Mesenchymal stem cell (in vitro differentiated cells and primary cell): ENCODE data around the gene CNGA4.

ENCODE experiments used
- DNase-seq: peaks from one replicate; pipeline ENCODE4 v3.0.0-alpha.2; 2013
- H2AFZ ChIP-seq: one replicate; pipeline ENCODE4 v1.6.1; 2013; ENCODE audit warnings: low read depth, mild to moderate bottlenecking, control low read depth, inconsistent platforms, low read length, moderate library complexity
- H2AK5ac ChIP-seq: 2 replicates; pipeline ENCODE4 v1.6.1; 2013; ENCODE audit warnings: low read length, moderate library complexity, mild to moderate bottlenecking, inconsistent platforms; ENCODE audit not compliant: severe bottlenecking
- H2BK120ac ChIP-seq: one replicate; pipeline ENCODE4 v1.6.1; 2013; ENCODE audit warnings: low read depth, mild to moderate bottlenecking, inconsistent platforms, low read length, moderate library complexity
- H2BK12ac ChIP-seq, 2 experiments: one replicate each; pipeline ENCODE4 v1.6.1; 2013; ENCODE audit warnings: inconsistent platforms in 2 of 2, low read length in 2 of 2, mild to moderate bottlenecking in 2 of 2, moderate library complexity in 2 of 2, control low read depth in 1 of 2
- H2BK15ac ChIP-seq: one replicate; pipeline ENCODE4 v1.6.1; 2013; ENCODE audit warnings: mild to moderate bottlenecking, low read depth, inconsistent platforms; ENCODE audit not compliant: poor library complexity, severe bottlenecking
- H2BK5ac ChIP-seq: 2 replicates; pipeline ENCODE4 v1.6.1; 2013; ENCODE audit warnings: low read depth, mild to moderate bottlenecking, low read length, control low read depth, inconsistent platforms; ENCODE audit not compliant: poor library complexity, severe bottlenecking
- H3K14ac ChIP-seq, 2 experiments: one replicate each; pipeline ENCODE4 v1.6.1; 2013; ENCODE audit warnings: inconsistent platforms in 2 of 2, low read length in 2 of 2, control low read depth in 1 of 2, mild to moderate bottlenecking in 1 of 2, moderate library complexity in 1 of 2
- H3K18ac ChIP-seq, 2 experiments: one replicate each; pipeline ENCODE4 v1.6.1; 2013; ENCODE audit warnings: inconsistent platforms in 2 of 2, low read length in 2 of 2, control low read depth in 1 of 2, low read depth in 1 of 2, mild to moderate bottlenecking in 1 of 2
- H3K23ac ChIP-seq, 2 experiments: one replicate each; pipeline ENCODE4 v1.6.1; 2013; ENCODE audit warnings: inconsistent platforms in 2 of 2, low read length in 2 of 2, mild to moderate bottlenecking in 2 of 2, moderate library complexity in 2 of 2, control low read depth in 1 of 2
- H3K27ac ChIP-seq: 2 replicates; pipeline ENCODE4 v1.5.1; 2013; ENCODE audit warnings: mild to moderate bottlenecking, moderate library complexity, low read length, control low read depth, inconsistent platforms; ENCODE audit not compliant: poor library complexity, severe bottlenecking
- H3K27me3 ChIP-seq, 2 experiments: 2 replicates each; pipeline versions ENCODE4 v1.6.1 to v1.7.0; 2013; ENCODE audit warnings: low read length in 2 of 2, mild to moderate bottlenecking in 2 of 2, moderate library complexity in 2 of 2, control low read depth in 1 of 2, inconsistent platforms in 1 of 2; ENCODE audit not compliant: control insufficient read depth in 1 of 2, insufficient read depth in 1 of 2
- H3K36me3 ChIP-seq, 2 experiments: 2 replicates each; pipeline versions ENCODE4 v1.6.1 to v1.7.0; 2013; ENCODE audit warnings: low read length in 2 of 2, control low read depth in 1 of 2, inconsistent platforms in 1 of 2, low read depth in 1 of 2, mild to moderate bottlenecking in 1 of 2; ENCODE audit not compliant: insufficient read depth in 2 of 2, control insufficient read depth in 1 of 2
- H3K4ac ChIP-seq, 2 experiments: one replicate each; pipeline ENCODE4 v1.6.1; 2013; ENCODE audit warnings: inconsistent platforms in 2 of 2, low read length in 2 of 2, mild to moderate bottlenecking in 2 of 2, moderate library complexity in 2 of 2, control low read depth in 1 of 2, low read depth in 1 of 2
- H3K4me1 ChIP-seq: 2 replicates; pipeline ENCODE4 v1.6.1; 2013; ENCODE audit warnings: low read depth, low read length, control low read depth; ENCODE audit not compliant: control insufficient read depth, insufficient read depth
- H3K4me2 ChIP-seq: 2 replicates; pipeline ENCODE4 v1.6.1; 2013; ENCODE audit warnings: low read length, mild to moderate bottlenecking, inconsistent platforms; ENCODE audit not compliant: poor library complexity, severe bottlenecking
- H3K4me3 ChIP-seq, 2 experiments: 2 replicates each; pipeline versions ENCODE4 v1.5.1 to v1.7.0; 2013; ENCODE audit warnings: low read length in 2 of 2, mild to moderate bottlenecking in 2 of 2, control low read depth in 1 of 2, low read depth in 1 of 2; ENCODE audit not compliant: insufficient read depth in 1 of 2
- H3K79me1 ChIP-seq: replicated peaks from 2 replicates; pipeline ENCODE4 v1.6.1; 2013; ENCODE audit warnings: mild to moderate bottlenecking, control low read depth, low read length, inconsistent platforms; ENCODE audit not compliant: poor library complexity, severe bottlenecking
- H3K9ac ChIP-seq: 2 replicates; pipeline ENCODE4 v1.7.0; 2013; ENCODE audit warnings: mild to moderate bottlenecking, low read length, moderate library complexity
- H3K9me3 ChIP-seq: 2 replicates; pipeline ENCODE4 v1.7.0; 2013; ENCODE audit warnings: mild to moderate bottlenecking, low read length; ENCODE audit not compliant: control insufficient read depth
- H4K8ac ChIP-seq: one replicate; pipeline ENCODE4 v1.6.1; 2013; ENCODE audit warnings: inconsistent platforms, mild to moderate bottlenecking, low read length, moderate library complexity
- H4K91ac ChIP-seq: one replicate; pipeline ENCODE4 v1.6.1; 2013; ENCODE audit warnings: mild to moderate bottlenecking, low read length, inconsistent platforms
- WGBS: methylation state at CpG from one replicate; pipeline ENCODE4 v1.1.7; 2013; ENCODE audit warnings: mixed read lengths; 5-methylcytosine and 5-hydroxymethylcytosine counted together

The CNGA4 gene

DNA sequence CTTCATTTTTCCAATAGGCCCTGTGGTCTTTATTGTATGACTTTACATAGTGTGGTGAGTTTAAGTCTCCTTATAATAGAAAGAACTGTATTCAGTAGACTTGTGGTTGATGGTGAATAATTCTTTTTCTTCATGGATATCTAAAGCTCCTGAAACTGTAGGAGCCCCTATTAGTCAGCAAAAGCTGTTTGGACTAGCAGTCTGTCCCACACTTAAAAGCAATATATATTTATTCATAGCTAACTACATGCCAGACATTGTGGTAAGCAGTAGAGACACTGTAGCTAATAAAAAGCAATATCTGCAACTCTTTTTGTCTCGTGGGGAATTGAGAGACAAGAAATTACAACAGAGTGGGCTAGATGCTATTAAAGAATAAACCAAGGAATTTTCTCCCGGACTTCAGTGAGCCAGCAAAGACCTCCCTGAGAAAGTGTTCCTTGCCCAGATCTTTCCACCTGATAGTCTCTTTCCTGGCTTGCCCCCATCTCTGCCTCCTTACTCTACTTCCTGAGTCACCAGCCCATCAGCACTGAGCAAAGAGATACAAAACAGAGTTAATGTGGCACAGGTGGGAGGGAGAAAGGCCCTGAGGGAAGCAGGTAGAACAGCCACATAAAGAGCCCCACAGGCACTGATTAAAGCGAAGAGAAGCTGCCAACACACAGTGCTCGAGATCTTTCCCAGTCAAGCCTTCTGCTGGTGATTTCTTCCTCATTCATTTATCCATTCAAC lies 41.3 kb upstream of the CNGA4 start:
- no peak overlapping the region for H3K14ac ChIP-seq
- WGBS = 75% methylated on average over 4 of the region's 4 CpGs
- no peaks in the 10 kb centered on the region for H3K27me3 ChIP-seq
- H3K9ac ChIP-seq = no peak overlapping the region
- H2BK5ac ChIP-seq = no peak overlapping the region
- no peak overlapping the region for H3K4me3 ChIP-seq
- no peak overlapping the region for H2BK15ac ChIP-seq
- H3K36me3 ChIP-seq = peaks cover 2 to 4% of the 10 kb centered on the region in 2 experiments
- no peak overlapping the region for H3K27ac ChIP-seq
- no peak overlapping the region for H3K4me2 ChIP-seq
- no peaks in the 10 kb centered on the region for H3K9me3 ChIP-seq
- H3K23ac ChIP-seq = no peak overlapping the region
- no peak overlapping the region for H2BK12ac ChIP-seq
- no peak overlapping the region for H4K8ac ChIP-seq
- H3K18ac ChIP-seq = no peak overlapping the region
- H3K79me1 ChIP-seq = no peaks in the 10 kb centered on the region
- H2AFZ ChIP-seq = no peak overlapping the region
- no peak overlapping the region for H2BK120ac ChIP-seq
- H3K4me1 ChIP-seq = no peaks in the 10 kb centered on the region
- H2AK5ac ChIP-seq = no peak overlapping the region
- H4K91ac ChIP-seq = no peak overlapping the region
- H3K4ac ChIP-seq = no peak overlapping the region
- DNase-seq = no peak

DNA sequence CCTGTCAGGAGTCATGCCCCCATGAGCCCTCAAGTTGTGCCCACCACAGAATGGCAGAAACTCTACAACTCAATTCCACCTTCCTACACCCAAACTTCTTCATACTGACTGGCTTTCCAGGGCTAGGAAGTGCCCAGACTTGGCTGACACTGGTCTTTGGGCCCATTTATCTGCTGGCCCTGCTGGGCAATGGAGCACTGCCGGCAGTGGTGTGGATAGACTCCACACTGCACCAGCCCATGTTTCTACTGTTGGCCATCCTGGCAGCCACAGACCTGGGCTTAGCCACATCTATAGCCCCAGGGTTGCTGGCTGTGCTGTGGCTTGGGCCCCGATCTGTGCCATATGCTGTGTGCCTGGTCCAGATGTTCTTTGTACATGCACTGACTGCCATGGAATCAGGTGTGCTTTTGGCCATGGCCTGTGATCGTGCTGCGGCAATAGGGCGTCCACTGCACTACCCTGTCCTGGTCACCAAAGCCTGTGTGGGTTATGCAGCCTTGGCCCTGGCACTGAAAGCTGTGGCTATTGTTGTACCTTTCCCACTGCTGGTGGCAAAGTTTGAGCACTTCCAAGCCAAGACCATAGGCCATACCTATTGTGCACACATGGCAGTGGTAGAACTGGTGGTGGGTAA lies 39.6 kb upstream of the CNGA4 start, which contains the start of gene OR52W1:
TSS of gene OR52W1 (plus strand) at position 51 of the 637 bp plus-strand sequence. CDS start at position 51, 0 bp downstream.
- Histone ChIP-seq H2BK120ac (no peak within 1 kb of the TSS), H3K27ac (no peak within 1 kb of the TSS), H2BK5ac (no peak within 1 kb of the TSS), H3K14ac (no peak within 1 kb of the TSS), H2BK15ac (no peak within 1 kb of the TSS), H3K4me1 (no peaks in the 10 kb centered on the region), H3K36me3 (peaks cover 6 to 8% of the 10 kb centered on the region in 2 experiments), H4K91ac (no peak within 1 kb of the TSS), H3K18ac (no peak within 1 kb of the TSS), H3K9me3 (no peaks in the 10 kb centered on the region), H2AK5ac (no peak within 1 kb of the TSS), H3K27me3 (no peaks in the 10 kb centered on the region), H3K79me1 (no peaks in the 10 kb centered on the region), H2AFZ (no peak within 1 kb of the TSS), H4K8ac (no peak within 1 kb of the TSS), H3K9ac (no peak within 1 kb of the TSS), H3K23ac (no peak within 1 kb of the TSS), H3K4ac (no peak within 1 kb of the TSS), H3K4me2 (no peak within 1 kb of the TSS), H3K4me3 (no peak within 1 kb of the TSS), H2BK12ac (no peak within 1 kb of the TSS)
- DNase-seq = no peak
- 94% methylated on average over 5 of the region's 5 CpGs for WGBS

DNA sequence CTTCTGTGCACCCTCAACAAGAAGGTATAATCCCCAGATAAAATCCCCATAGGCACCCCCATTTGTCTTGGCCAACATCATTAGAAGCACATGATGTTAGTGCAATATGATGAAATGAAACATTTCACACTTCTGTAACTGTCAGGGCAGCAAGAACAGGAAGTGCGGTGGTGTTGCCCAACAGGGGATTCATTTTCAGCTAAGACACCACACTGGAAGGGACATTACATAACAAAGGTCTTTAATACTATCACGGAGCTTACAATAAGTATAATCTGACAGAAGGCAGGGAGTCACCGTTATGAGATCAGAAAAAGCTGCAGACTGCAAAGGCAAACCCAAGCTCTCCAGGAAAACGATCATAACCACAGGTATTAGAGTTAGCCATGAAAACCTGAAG lies 37.9 kb upstream of the CNGA4 start:
- Histone ChIP-seq H3K4ac (no peak overlapping the region), H3K27ac (no peak overlapping the region), H4K91ac (no peak overlapping the region), H3K23ac (no peak overlapping the region), H2BK120ac (no peak overlapping the region), H3K36me3 (peaks cover 9 to 24% of the 10 kb centered on the region in 2 experiments), H3K4me3 (no peak overlapping the region), H3K4me2 (no peak overlapping the region), H3K4me1 (peaks cover 2% of the 10 kb centered on the region), H3K79me1 (peaks cover 2% of the 10 kb centered on the region), H2AK5ac (no peak overlapping the region), H2BK5ac (no peak overlapping the region), H2BK12ac (no peak overlapping the region), H2BK15ac (no peak overlapping the region), H3K18ac (no peak overlapping the region), H3K9me3 (no peaks in the 10 kb centered on the region), H3K14ac (no peak overlapping the region), H2AFZ (no peak overlapping the region), H4K8ac (no peak overlapping the region), H3K9ac (no peak overlapping the region), H3K27me3 (no peaks in the 10 kb centered on the region)
- DNase-seq = no peak
- 87% methylated on average over 4 of the region's 4 CpGs for WGBS

DNA sequence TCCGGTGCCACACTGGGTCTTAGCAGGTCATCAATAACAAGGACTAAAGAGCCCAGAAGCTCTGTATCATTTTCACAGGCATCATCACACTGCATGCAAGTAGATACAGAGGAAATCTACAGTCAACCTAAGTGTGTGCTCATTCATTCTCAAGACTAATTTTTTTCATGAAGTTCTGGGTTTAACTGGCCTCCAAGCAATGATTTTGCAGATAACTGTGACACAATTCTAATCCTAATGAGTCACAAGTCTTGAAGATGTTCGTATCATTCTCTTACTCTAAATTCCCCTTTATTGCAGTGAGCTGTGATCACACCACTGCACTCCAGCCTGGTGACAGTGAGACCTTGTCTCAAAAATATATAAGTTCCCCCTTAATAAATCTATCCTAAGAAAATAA lies 37.4 kb upstream of the CNGA4 start:
- Histone ChIP-seq H2AK5ac (no peak overlapping the region), H3K79me1 (peaks cover 2% of the 10 kb centered on the region), H3K4me1 (peaks cover 2% of the 10 kb centered on the region), H3K14ac (no peak overlapping the region), H3K9me3 (no peaks in the 10 kb centered on the region), H3K27ac (no peak overlapping the region), H3K27me3 (no peaks in the 10 kb centered on the region), H3K4me2 (no peak overlapping the region), H3K4me3 (no peak overlapping the region), H2BK12ac (no peak overlapping the region), H3K9ac (no peak overlapping the region), H2BK5ac (no peak overlapping the region), H3K4ac (no peak overlapping the region), H3K36me3 (peaks cover 9 to 29% of the 10 kb centered on the region in 2 experiments), H2AFZ (no peak overlapping the region), H3K18ac (no peak overlapping the region), H3K23ac (no peak overlapping the region), H4K8ac (no peak overlapping the region), H2BK120ac (no peak overlapping the region), H2BK15ac (no peak overlapping the region), H4K91ac (no peak overlapping the region)
- WGBS = 91% methylated on average over 2 of the region's 2 CpGs
- DNase-seq = peak; percentile 50
